ENCODE data around the gene SLC35C1.

GRCh38 chr11:45774786-45775185 is 30.2 kb upstream of the SLC35C1 start:
- TF ChIP-seq CTCF (IDR thresholded peaks at IDR 0.05; ENCODE audit: low read depth, low read length) (no peak), EZH2phosphoT487 (IDR thresholded peaks at IDR 0.05; ENCODE audit: low read depth) (no peak)

All from OCI-LY3 (cell line).